ENCODE data around the gene OBSCN.
"Not testable (repeated sequence)": the region's sequence is repeated elsewhere in the genome, so short reads cannot be mapped to it uniquely, and the experiment has no call there.

Gene OBSCN

GRCh38 chr1:228188249-228188648 lies 19.6 kb upstream of the OBSCN start:
- DNase-seq = not testable (repeated sequence)

DNA sequence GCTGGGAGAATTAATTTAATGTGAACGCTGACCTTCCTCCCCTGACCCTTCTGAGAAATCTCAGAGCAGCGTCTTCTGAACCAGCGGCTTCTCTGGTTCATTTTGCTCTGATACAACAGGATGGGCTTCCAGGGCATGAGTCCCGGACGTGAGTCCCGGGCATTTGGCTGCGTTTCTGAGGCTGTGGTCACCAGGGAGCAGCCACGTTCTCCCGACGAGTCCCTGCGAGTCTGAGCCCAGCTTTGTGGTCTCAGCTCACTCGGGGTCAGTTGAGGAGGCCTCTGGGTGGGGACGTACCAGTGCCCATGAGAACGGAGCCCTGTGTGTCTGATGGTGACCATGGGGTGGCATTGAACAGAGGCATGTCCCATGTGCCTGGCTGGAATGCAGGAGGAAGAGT lies 17.7 kb upstream of the OBSCN start:
- no peak for DNase-seq

DNA sequence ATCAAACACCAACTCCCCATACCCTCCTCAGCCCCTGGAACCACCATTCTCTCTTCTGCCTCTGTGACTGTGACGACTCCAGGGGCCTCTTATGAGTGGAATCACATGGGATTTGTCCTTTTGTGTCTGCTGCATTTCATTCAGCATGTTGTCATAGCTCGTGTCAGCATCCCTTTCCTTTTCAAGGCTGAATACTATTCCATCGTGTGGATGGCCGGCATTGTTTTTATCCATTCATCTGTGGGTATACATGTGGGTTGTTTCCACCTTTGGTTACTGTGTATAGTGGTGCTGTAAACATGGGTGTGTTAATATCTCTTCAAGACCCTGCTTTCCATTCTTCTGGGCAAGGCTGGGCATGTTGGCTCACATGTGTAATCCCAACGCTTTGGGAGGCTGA lies 17.1 kb upstream of the OBSCN start:
- no peak for DNase-seq

DNA sequence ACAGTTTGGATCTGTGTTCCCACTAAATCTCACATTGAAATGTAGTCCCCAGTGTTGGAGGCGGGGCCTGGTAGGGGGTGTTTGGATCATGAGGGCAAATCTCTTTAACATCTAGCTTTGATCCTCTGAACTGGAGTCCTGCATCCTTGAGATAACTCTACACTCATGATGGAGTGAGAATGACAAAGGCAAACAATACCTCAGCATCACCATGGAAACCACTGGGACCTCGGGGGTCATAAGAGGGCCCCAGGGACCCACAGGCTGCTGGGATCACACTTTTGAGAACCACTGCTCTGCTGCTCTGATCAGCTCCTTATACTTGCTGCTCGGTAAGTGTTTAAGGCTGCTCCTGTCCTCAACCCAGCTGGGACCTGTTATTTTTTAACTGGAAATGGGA lies 13.4 kb upstream of the OBSCN start:
- DNase-seq = no peak

DNA sequence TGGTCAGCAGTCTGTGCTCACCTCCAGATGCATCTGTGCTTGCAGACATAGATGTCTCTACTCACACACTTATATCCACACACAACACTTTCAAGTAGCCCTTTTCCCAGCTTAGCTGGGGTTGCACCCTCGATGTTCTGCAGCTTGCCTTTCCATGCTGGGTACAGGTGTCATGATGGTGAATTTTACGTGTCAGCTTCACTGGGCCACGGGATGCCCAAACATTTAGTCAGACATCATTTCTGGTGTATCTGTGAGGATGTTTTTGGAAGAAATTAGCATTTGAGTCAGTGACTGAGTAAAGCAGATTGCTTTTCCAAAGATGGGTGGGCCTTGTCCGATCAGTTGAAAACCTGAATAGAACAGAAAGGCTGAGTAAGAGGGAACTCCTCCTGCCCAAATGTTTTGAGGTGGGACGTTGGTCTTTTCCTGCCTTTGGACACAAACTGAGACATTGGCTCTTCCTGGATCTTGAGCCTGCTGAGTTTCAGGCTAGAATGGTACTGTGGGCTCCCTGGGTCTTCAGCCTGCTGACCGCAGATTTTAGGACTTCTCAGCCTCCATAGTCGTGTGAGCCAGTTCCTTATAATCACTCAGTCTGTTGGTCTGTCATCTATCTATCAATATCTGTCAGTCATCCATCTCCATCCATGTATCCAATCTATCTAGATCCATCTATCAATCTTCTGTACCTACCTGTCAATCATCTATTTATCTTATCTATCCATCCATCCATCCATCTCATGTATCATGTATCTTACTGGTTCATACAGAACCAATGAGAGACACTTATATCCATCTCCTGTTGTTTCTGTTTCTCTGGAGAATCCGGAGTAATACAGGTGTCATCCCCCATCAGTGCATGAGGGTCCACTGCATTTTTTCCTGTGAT lies 12.7 kb upstream of the OBSCN start:
- no peak for DNase-seq

GRCh38 chr1:228197555-228198147 lies 10.2 kb upstream of the OBSCN start:
- DNase-seq = no peak

- no peak for DNase-seq
Measured at GRCh38 chr1:228198977-228199590, 8.8 kb upstream of the OBSCN start.

DNA sequence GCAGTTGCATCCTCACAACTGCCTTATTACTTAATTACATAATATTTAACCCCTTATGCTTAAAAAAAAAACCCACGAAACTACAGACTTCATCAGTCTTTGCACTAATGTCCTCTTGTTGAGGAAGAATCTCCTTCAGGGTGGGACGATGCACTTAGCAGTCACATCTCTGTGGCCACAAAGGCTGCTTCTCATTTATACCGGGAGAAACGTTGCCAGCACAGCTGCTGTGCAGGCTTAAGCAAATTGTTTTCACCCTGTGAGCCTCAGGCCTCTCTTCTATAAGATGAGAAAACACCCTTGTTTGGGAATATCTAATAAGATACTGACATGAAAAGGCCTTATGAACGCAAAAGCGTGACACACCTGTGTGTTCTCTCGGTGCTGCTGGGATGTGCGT lies 2.9 kb upstream of the OBSCN start:
- no peak for DNase-seq

- no peak for DNase-seq
Measured at GRCh38 chr1:228205526-228206436, 2.1 kb upstream of the OBSCN start.

DNA sequence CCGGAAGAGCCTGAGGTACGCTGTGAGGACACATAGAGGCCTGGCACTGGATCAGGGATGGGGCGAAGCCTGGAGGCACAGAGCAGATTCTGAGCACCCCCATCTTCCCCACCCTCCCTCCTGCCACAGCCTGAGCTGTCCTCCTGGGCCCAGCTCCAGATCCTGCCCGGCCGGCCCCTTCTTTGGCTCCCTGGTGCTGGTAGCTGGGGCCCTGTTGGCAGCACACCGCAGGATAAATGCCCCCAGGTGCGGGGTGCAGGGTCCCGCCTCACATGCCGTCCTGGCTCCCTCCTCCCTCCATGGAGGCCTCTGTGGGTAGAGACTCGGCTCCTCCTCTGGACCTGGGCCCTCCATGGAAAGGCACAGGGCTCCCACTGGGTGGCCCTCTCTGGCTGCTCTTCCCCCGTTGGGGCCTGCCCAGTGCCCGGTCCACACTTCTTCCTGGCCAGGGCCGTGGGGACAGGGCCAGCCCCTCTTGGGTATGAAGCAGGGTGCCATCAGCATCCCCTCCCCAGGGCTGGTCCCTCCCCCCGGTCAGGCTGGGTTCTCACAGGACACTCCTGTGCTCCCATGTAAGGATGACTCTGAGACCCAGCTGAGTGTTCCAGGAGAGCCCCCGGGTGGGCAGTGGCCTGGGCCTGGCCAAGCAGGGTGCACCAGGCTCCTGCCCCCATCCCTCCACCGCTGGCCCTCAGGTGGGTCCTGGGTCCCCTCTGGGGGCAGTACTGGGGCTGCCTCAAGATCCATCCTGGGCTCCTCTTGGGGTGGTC lies 1.1 kb upstream of the OBSCN start:
- DNase-seq = no peak

DNA sequence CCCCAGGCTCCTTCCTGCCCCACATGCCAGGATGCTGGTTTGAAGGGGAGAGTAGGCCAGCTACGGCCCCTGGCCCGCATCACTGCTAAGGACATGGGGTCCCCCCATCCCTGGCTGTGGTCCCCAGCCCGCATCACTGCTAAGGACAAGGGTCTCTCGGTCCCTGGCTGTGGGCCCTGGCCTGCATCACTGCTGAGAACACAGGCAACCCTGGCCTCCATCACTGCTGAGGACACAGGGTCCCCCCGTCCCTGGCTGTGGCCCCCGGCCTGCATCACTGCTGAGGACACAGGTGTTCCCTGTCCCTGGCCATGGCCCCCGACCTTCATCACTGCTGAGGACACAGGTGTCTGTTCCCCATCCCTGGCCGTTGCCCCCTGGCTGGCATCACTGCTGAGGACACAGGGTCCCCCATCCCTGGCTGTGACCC lies 448 bp upstream of the OBSCN start:
- DNase-seq = no peak

GRCh38 chr1:228208831-228209551 lies 1.1 kb downstream of the OBSCN start:
- no peak for DNase-seq

GRCh38 chr1:228209657-228210056 lies 1.8 kb downstream of the OBSCN start:
- DNase-seq = no peak

DNA sequence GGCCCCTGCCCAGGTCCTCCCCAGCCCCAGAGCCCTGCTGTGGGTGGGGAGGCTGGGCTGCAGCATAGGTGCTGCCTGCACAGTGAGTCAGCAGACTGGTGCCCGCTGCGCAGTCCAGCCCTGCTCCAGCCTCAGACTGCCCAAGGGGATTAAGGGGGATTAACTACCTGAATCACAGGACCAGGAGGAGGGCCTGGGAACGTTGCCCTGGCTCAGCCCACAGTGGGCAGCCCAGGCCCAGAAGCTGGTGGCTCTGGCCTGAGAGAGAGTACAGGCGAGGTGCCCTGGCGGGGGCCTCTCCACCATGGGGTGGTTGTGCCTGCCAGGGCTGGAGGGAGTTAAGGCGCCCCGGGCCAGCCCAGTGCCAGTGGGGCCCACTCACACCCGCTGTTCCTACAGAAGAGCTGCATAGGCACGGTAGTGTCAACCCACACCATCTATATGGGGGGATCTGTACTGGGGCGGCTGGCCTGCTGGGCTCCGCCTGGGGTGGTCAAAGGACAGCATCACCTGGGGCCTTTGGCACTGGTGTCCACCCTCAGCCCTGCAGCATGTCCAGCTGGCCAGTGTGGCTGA lies 2.3 kb downstream of the OBSCN start:
- DNase-seq = no peak

- no peak for DNase-seq
Measured at GRCh38 chr1:228210712-228211530, 3.1 kb downstream of the OBSCN start.

DNA sequence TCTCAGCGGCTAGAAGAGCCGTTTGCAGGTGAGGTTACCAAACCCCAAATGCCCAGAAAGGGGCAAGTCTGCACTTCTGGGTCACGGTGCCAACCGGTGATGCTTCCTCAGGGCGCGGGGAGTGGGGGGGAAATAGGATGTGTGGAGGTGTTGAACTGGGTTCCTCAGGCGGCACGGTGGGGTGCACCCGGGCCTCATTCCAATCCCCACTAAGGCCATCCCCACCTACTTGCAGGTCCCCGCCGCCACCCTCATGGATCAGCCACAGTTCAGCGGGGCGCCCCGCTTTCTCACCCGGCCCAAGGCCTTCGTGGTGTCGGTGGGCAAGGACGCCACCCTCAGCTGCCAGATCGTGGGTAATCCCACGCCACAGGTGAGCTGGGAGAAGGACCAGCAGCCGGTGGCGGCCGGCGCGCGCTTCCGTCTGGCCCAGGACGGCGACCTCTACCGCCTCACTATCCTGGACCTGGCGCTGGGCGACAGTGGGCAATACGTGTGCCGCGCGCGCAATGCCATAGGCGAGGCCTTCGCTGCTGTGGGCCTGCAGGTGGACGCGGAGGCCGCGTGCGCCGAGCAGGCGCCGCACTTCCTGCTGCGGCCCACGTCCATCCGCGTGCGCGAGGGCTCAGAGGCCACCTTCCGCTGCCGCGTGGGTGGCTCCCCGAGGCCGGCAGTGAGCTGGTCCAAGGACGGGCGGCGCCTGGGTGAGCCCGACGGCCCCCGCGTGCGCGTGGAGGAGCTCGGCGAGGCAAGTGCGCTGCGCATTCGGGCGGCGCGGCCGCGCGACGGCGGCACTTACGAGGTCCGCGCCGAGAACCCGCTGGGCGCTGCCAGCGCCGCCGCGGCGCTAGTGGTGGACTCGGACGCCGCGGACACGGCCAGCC lies 3.9 kb downstream of the OBSCN start:
- DNase-seq = no peak

DNA sequence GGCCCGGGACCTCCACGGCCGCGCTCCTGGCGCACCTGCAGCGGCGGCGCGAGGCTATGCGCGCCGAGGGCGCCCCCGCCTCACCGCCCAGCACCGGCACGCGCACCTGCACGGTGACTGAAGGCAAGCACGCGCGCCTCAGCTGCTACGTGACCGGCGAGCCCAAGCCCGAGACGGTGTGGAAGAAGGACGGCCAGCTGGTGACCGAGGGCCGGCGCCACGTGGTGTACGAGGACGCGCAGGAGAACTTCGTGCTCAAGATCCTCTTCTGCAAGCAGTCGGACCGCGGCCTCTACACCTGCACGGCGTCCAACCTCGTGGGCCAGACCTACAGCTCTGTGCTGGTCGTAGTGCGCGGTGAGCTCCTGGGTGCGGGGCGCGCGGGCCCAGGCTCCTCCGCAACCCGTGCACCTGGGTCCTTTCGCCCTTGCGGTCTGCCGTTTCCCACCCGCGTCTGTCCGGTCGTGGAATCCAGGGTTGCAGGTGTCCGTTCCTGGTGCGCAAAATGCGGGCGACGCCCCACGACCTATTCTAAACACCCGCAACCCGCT lies 4.6 kb downstream of the OBSCN start:
- no peak for DNase-seq

DNA sequence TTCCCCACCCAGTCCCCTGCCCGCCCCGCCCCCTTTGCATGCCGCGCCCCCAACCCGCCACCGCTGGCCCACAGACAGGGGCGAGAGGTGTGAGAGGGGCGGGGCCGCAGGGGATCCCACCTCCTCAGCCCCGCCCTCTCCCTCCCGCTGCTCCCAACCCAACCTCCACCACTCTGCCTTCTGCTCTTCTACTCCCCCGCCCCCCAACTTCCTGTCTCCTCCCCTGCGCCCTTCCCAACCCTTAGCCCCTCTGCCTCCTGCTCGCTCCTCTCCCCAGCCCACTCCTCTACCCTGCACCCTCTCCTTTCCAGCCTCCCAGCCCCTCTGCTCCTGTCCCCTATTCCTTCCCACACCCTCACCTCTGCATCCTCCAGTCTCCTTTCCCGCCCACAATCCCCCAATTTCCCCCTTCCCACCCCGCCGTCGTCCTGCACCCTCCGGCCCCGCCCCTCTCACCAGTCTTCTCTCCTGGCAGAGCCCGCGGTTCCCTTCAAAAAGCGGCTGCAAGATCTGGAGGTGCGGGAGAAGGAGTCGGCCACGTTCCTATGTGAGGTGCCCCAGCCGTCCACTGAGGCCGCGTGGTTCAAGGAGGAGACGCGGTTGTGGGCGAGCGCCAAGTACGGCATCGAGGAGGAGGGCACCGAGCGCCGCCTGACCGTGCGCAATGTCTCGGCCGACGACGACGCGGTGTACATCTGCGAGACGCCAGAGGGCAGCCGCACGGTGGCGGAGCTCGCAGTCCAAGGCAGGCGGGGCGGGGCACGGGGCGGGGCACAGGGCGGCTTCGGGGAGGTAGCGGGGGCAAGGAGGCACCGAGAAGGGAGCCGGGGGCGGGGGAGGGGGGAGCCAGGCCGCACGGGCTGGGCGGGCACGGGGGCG lies 5.4 kb downstream of the OBSCN start:
- peak; percentile 69 to 71 for DNase-seq
